Vagina (tissue), 2 donors: ENCODE measurements around the gene KIAA0753. TPM values are rescaled to one million over a fixed set of nuclear protein-coding genes. Genes with fewer than 3 reads are reported as not detected.

Experiments
- DNase-seq, 2 donors: peaks; one replicate each; pipeline ENCODE4 v3.0.0-alpha.2; 2017; ENCODE audit errors: extremely low spot score in 2 of 2
- H3K27ac ChIP-seq: fragments of 200-600 bp; sonication (generic); one replicate; pipeline ENCODE4 v1.5.1; 2019
- H3K27me3 ChIP-seq: fragments of 200-600 bp; sonication (generic); one replicate; pipeline ENCODE4 v1.5.1; 2019
- H3K36me3 ChIP-seq, 2 donors: fragments of 200-600 bp; sonication (generic); one replicate each; pipeline ENCODE4 v1.5.1; 2017 to 2019
- H3K4me1 ChIP-seq: fragments of 200-600 bp; sonication (generic); one replicate; pipeline ENCODE4 v1.5.1; 2019
- H3K4me3 ChIP-seq, 2 donors: fragments of 200-600 bp; sonication (generic); 1 replicate in 1 of 2; 2 replicates in 1 of 2; pipeline ENCODE4 v1.5.1; 2016 to 2019
- H3K9me3 ChIP-seq: fragments of 200-600 bp; sonication (generic); one replicate; pipeline ENCODE4 v1.5.1; 2019
- POLR2A ChIP-seq, 2 donors: fragments of 450-650 bp; IDR thresholded peaks; one replicate each; pipeline ENCODE4 v1.6.1; 2017; ENCODE audit warnings: antibody characterized with exemption in 2 of 2, mild to moderate bottlenecking in 2 of 2, moderate library complexity in 2 of 2
- POLR2AphosphoS5 ChIP-seq, 2 donors: sonication (generic); formaldehyde crosslinking; IDR thresholded peaks; one replicate each; pipeline ENCODE4 v1.9.0; 2017; ENCODE audit warnings: antibody characterized with exemption in 2 of 2, mild to moderate bottlenecking in 2 of 2, low read depth in 1 of 2; ENCODE audit not compliant: insufficient read depth in 1 of 2
- intact Hi-C: fragments of 100-400 bp; cut with DNase I; formaldehyde crosslinking; loops from one replicate; pipeline ENCODE4 v1.15.1; 2023
- total RNA-seq: library from RNA; depleted of rRNA; stranded (reverse); fragments of >200 nt; gene quantifications from one replicate; pipeline ENCODE4 v1.2.3, GENCODE V29; 2016
- TF ChIP-seq, protein P1 (sequence below), 3 experiments: fragments of 450-650 bp in 2 of 3; fragments of 200-600 bp in 1 of 3; sonication (generic) in 1 of 3; IDR thresholded peaks; one replicate each; pipeline ENCODE4 v1.5.1; 2017 to 2019; ENCODE audit warnings: antibody characterized with exemption in 3 of 3, mild to moderate bottlenecking in 2 of 3, moderate library complexity in 2 of 3

The KIAA0753 gene
- total RNA-seq, 1 donor from 2014 or later = 14.5 TPM

DNA sequence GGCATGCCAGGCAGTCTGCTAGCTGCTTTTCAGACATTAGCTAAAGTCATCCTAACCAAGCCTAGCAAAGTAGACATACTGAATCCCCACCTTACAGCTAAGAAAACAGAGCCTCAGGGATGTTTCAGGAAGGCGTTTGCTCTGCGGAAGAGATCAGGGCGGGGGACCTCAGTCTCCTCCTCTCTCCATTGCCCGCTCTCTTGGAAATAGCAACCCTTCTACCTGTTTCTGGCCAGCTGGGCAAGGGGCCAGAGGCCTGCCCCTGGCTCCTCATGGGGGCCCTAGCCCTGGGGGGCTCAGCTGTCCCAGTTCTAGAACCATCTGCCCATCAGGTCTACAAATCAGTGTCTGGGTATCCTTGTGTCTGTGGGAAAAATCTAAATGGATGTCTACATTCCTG, 98.6 kb downstream of the KIAA0753 start:
- no peak for DNase-seq
- Histone ChIP-seq H3K27me3 (no peaks in the 10 kb centered on the region), H3K27ac (no peak overlapping the region), H3K4me3 (no peak overlapping the region), H3K36me3 (no peaks in the 10 kb centered on the region), H3K9me3 (no peaks in the 10 kb centered on the region), H3K4me1 (no peaks in the 10 kb centered on the region)
- TF ChIP-seq POLR2A (IDR thresholded peaks at IDR 0.05) (no peak), POLR2AphosphoS5 (IDR thresholded peaks at IDR 0.05; ENCODE audit: insufficient read depth in 1 of 2, low read depth in 1 of 2) (no peak)
- TF ChIP-seq, protein P1, sequence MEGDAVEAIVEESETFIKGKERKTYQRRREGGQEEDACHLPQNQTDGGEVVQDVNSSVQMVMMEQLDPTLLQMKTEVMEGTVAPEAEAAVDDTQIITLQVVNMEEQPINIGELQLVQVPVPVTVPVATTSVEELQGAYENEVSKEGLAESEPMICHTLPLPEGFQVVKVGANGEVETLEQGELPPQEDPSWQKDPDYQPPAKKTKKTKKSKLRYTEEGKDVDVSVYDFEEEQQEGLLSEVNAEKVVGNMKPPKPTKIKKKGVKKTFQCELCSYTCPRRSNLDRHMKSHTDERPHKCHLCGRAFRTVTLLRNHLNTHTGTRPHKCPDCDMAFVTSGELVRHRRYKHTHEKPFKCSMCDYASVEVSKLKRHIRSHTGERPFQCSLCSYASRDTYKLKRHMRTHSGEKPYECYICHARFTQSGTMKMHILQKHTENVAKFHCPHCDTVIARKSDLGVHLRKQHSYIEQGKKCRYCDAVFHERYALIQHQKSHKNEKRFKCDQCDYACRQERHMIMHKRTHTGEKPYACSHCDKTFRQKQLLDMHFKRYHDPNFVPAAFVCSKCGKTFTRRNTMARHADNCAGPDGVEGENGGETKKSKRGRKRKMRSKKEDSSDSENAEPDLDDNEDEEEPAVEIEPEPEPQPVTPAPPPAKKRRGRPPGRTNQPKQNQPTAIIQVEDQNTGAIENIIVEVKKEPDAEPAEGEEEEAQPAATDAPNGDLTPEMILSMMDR (IDR thresholded peaks at IDR 0.05) = no peak
- intact Hi-C loops = no loop called here

DNA sequence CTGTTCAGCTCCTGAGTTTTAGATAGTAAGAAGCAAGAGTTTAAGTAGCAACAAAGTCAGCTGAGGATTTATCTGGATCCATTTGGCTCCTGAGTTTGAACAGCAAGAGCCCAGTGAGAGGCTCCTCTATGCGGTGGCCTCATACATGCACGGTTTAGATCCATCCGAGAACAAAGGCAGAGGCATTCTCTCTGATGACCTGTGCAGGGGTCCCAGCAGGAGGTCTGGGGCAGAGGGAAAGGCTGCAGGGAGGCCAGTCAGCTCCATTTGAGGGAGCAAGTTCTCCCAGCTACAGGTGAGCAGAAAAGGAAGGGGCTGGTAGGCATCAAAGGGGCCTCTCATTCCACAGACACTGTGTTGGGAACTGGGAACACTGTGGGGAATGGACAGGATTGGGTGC, 100.6 kb downstream of the KIAA0753 start:
- Histone ChIP-seq H3K27me3 (no peaks in the 10 kb centered on the region), H3K27ac (no peak overlapping the region), H3K9me3 (no peaks in the 10 kb centered on the region), H3K36me3 (no peaks in the 10 kb centered on the region), H3K4me1 (no peaks in the 10 kb centered on the region), H3K4me3 (no peak overlapping the region)
- intact Hi-C loops = no loop called here
- DNase-seq = no peak
- TF ChIP-seq, protein P1 (IDR thresholded peaks at IDR 0.05) = no peak
- no peak for TF ChIP-seq POLR2A (IDR thresholded peaks at IDR 0.05)
- no peak for TF ChIP-seq POLR2AphosphoS5 (IDR thresholded peaks at IDR 0.05; ENCODE audit: insufficient read depth in 1 of 2, low read depth in 1 of 2)

DNA sequence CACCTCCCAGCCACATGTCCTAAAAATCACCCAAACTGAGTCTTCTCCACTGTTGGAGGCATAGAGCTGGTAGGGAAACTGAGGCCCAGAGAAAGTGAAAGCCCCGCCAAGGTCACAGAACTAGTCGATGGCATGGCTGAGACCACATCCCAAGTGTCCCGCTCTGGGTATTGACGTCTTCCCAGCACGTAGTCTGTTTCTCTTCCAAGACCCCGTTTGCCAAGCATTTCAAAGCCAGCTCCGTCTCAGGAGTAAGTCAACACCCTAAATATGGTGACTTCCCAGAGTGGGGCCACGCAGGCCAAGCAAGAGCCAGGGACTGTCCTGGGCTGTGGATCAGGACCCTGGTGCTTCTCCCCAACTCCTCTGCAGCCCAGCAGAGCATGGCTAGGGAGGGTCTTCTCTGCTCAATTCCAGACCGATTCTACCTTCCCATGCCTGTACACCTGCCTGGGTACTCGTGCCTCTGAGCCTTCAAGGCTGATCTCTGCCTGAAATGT, 103.9 kb downstream of the KIAA0753 start:
- no peaks in the 10 kb centered on the region for H3K36me3 ChIP-seq
- no peaks in the 10 kb centered on the region for H3K9me3 ChIP-seq

DNA sequence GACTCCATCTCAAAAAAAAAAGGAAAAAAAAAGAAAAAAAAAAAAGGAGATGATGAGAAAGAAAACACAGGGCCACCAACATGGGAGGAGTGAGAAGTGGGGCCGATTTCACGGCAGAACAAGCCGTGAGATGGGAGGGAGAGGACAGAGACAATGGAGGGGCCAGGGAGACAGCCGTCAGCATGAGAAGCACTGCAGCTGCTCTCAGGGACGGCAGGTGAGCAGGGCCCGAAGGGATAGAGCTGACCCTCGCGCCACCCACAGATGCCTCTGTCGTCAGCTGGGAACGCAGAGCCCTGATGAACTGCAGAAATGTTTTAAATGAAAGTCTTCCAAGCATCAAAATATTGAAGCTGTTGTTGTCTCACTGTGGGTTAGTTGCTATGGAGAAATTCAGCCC, 104.5 kb downstream of the KIAA0753 start:
- H3K36me3 ChIP-seq = no peaks in the 10 kb centered on the region
- no peaks in the 10 kb centered on the region for H3K4me1 ChIP-seq
- DNase-seq = no peak
- H3K27me3 ChIP-seq = no peaks in the 10 kb centered on the region
- H3K9me3 ChIP-seq = no peaks in the 10 kb centered on the region
- H3K27ac ChIP-seq = no peak overlapping the region
- TF ChIP-seq, protein P1 (IDR thresholded peaks at IDR 0.05) = no peak
- no peak overlapping the region for H3K4me3 ChIP-seq
- intact Hi-C loops = no loop called here

More for the DNA sequence above, 103.9 kb downstream of the KIAA0753 start:
- no peaks in the 10 kb centered on the region for H3K27me3 ChIP-seq
- DNase-seq = no peak
- no peaks in the 10 kb centered on the region for H3K4me1 ChIP-seq
- intact Hi-C loops = no loop called here
- H3K27ac ChIP-seq = no peak overlapping the region
- no peak overlapping the region for H3K4me3 ChIP-seq
- TF ChIP-seq, protein P1 (IDR thresholded peaks at IDR 0.05) = no peak
- TF ChIP-seq POLR2AphosphoS5 (IDR thresholded peaks at IDR 0.05; ENCODE audit: insufficient read depth in 1 of 2, low read depth in 1 of 2) (no peak), POLR2A (IDR thresholded peaks at IDR 0.05) (no peak)

DNA sequence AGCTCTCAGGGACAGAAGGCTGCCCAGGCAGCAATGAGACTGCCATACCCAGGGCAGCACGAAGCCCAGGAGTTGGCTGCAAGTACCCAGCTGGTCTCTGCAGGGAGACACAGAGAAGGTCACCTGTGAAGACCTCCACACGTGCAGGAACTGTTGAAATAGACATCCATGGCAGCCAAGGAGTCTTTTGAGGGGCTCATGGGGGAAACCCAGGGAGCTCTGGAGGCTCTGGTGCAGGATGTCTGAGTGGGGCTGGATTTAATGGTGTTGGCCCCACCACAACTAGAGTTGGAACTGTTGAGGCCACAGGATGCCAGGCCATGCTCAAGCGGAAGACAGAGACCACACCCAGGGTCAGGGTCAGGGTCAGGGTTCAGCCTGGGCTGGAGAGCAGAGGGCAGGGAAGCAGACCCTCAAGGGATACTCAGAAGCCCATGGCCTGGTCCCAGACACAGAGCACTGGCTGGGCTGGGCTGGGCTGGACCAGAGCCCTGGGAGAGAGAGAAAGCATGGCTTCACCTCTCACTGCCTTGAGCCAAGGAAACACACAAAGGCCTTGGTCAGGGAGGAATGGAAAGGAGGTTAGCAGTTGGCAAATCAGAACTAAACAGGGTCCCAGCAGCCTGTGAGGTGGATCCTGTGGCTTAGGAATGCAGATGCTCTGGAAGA, 105.5 kb downstream of the KIAA0753 start:
- Histone ChIP-seq H3K4me1 (no peaks in the 10 kb centered on the region), H3K27ac (no peak overlapping the region), H3K4me3 (no peak overlapping the region), H3K36me3 (no peaks in the 10 kb centered on the region), H3K9me3 (no peaks in the 10 kb centered on the region), H3K27me3 (no peaks in the 10 kb centered on the region)
- no peak for TF ChIP-seq POLR2AphosphoS5 (IDR thresholded peaks at IDR 0.05; ENCODE audit: insufficient read depth in 1 of 2, low read depth in 1 of 2)
- TF ChIP-seq, protein P1 (IDR thresholded peaks at IDR 0.05) = no peak
- no peak for TF ChIP-seq POLR2A (IDR thresholded peaks at IDR 0.05)
- intact Hi-C loops = no loop called here
- no peak for DNase-seq
